GM23338 (cell line): ENCODE measurements around the gene ZNF787. TPM values are rescaled to one million over a fixed set of nuclear protein-coding genes. Genes with fewer than 3 reads are reported as not detected.

Source experiments
- ATAC-seq: fragments of 200-7000 bp; cut with Tn5 transposase; 3 replicates; pipeline ENCODE4 v1.9.1; 2020
- DNase-seq: peaks from one replicate; pipeline ENCODE4 v3.0.0-alpha.2; 2015; ENCODE audit warnings: low spot score
- H2AFZ ChIP-seq: fragments of 200-600 bp; sonication (generic); 2 replicates; pipeline ENCODE4 v1.8.0; 2016; ENCODE audit warnings: antibody characterized with exemption, mild to moderate bottlenecking, moderate library complexity
- H3F3A ChIP-seq: fragments of 200-600 bp; sonication (generic); replicated peaks from 2 replicates; pipeline ENCODE4 v1.8.0; 2017; ENCODE audit warnings: antibody characterized with exemption, mixed run types, low read depth
- H3K27ac ChIP-seq: fragments of 200-600 bp; sonication (generic); 2 replicates; pipeline ENCODE4 v1.6.1; 2016; ENCODE audit warnings: low read depth
- H3K27me3 ChIP-seq: fragments of 200-600 bp; sonication (generic); 2 replicates; pipeline ENCODE4 v1.8.0; 2016; ENCODE audit warnings: mild to moderate bottlenecking, mixed run types, moderate library complexity; ENCODE audit not compliant: insufficient read depth
- H3K36me3 ChIP-seq: fragments of 200-600 bp; sonication (generic); 2 replicates; pipeline ENCODE4 v1.8.0; 2016; ENCODE audit warnings: mild to moderate bottlenecking; ENCODE audit not compliant: insufficient read depth
- H3K4me1 ChIP-seq: fragments of 200-600 bp; sonication (generic); 2 replicates; pipeline ENCODE4 v1.8.0; 2016; ENCODE audit warnings: mild to moderate bottlenecking, moderate library complexity; ENCODE audit not compliant: insufficient read depth
- H3K4me2 ChIP-seq: fragments of 200-600 bp; sonication (generic); 2 replicates; pipeline ENCODE4 v1.7.1; 2017; ENCODE audit warnings: mixed run types
- H3K4me3 ChIP-seq: fragments of 200-600 bp; sonication (generic); 2 replicates; pipeline ENCODE4 v1.6.1; 2016; ENCODE audit warnings: mixed run types
- H3K79me2 ChIP-seq: fragments of 200-600 bp; sonication (generic); replicated peaks from 2 replicates; pipeline ENCODE4 v1.8.0; 2017; ENCODE audit warnings: mild to moderate bottlenecking; ENCODE audit not compliant: insufficient read depth
- H3K9me2 ChIP-seq: fragments of 200-600 bp; sonication (generic); 2 replicates; pipeline ENCODE4 v1.8.0; 2017; ENCODE audit not compliant: insufficient read depth
- H4K20me1 ChIP-seq: fragments of 200-600 bp; sonication (generic); replicated peaks from 2 replicates; pipeline ENCODE4 v1.8.0; 2017; ENCODE audit warnings: mild to moderate bottlenecking; ENCODE audit not compliant: insufficient read depth
- H3K27ac Mint-ChIP-seq: 2 replicates; pipeline ENCODE4 v1.8.0; 2020; ENCODE audit warnings: inconsistent platforms, mild to moderate bottlenecking, moderate library complexity, mixed read lengths
- H3K27me3 Mint-ChIP-seq: 3 replicates; pipeline ENCODE4 v1.8.0; 2022; ENCODE audit warnings: low read depth, mild to moderate bottlenecking, moderate library complexity, mixed read lengths, inconsistent platforms; ENCODE audit not compliant: insufficient read depth, poor library complexity
- H3K36me3 Mint-ChIP-seq: 3 replicates; pipeline ENCODE4 v1.8.0; 2021; ENCODE audit warnings: low read depth, mild to moderate bottlenecking, inconsistent platforms, moderate library complexity, mixed read lengths
- H3K4me1 Mint-ChIP-seq: 3 replicates; pipeline ENCODE4 v1.8.0; 2020; ENCODE audit warnings: mild to moderate bottlenecking, inconsistent platforms, mixed read lengths
- H3K4me3 Mint-ChIP-seq: 3 replicates; pipeline ENCODE4 v1.8.0; 2021; ENCODE audit warnings: moderate library complexity, mild to moderate bottlenecking, inconsistent platforms, mixed read lengths
- H3K9me3 Mint-ChIP-seq: 3 replicates; pipeline ENCODE4 v1.8.0; 2020; ENCODE audit warnings: moderate library complexity, mild to moderate bottlenecking, inconsistent platforms, mixed read lengths
- CREB1 ChIP-seq: fragments of 250-450 bp; sonication (Bioruptor Pico); IDR thresholded peaks from 2 replicates; pipeline ENCODE4 v1.5.0; 2020; ENCODE audit warnings: low read depth, mild to moderate bottlenecking, moderate library complexity
- EZH2phosphoT487 ChIP-seq: fragments of 200-600 bp; sonication (generic); IDR thresholded peaks from one replicate; pipeline ENCODE4 v1.8.1; 2018; ENCODE audit warnings: antibody characterized with exemption; ENCODE audit not compliant: unreplicated experiment
- JUNB ChIP-seq: IDR thresholded peaks from one replicate; pipeline ENCODE4 v1.6.1; 2016; ENCODE audit warnings: antibody characterized with exemption; ENCODE audit not compliant: unreplicated experiment
- NANOG ChIP-seq: IDR thresholded peaks from 2 replicates; pipeline ENCODE4 v1.6.1; 2016; ENCODE audit warnings: antibody characterized with exemption, borderline replicate concordance
- POLR2AphosphoS5 ChIP-seq: IDR thresholded peaks from 2 replicates; pipeline ENCODE4 v1.6.1; 2016; ENCODE audit warnings: antibody characterized with exemption, low read depth
- ZNF114 ChIP-seq: fragments of 250-450 bp; sonication (Bioruptor Pico); IDR thresholded peaks from 2 replicates; pipeline ENCODE4 v1.5.0; 2020; ENCODE audit warnings: mild to moderate bottlenecking, moderate library complexity
- ZNF331 ChIP-seq: fragments of 250-450 bp; sonication (Bioruptor Pico); IDR thresholded peaks from 2 replicates; pipeline ENCODE4 v1.5.0; 2020; ENCODE audit warnings: low read depth, mild to moderate bottlenecking, moderate library complexity
- polyA plus RNA-seq: library from polyadenylated mRNA; unstranded; fragments of >200 nt; fragmentation: Nextera tagmentation; extraction: Ambion mirVana; gene quantifications from 2 replicates; pipeline ENCODE4 v1.2.1, GENCODE V29; 2016
- total RNA-seq: library from RNA; depleted of rRNA; stranded (reverse); fragments of >200 nt; shearing (Covaris generic); gene quantifications from 2 replicates; pipeline ENCODE4 v1.2.3, GENCODE V29; 2014
- TF ChIP-seq, protein P1 (sequence below), 2 experiments: fragments of 200-600 bp in 1 of 2; sonication (generic) in 1 of 2; conservative IDR thresholded peaks; 2 replicates each; pipeline versions ENCODE4 v1.5.1 to v1.6.1; 2016 to 2017; ENCODE audit warnings: antibody characterized with exemption in 2 of 2, low read depth in 2 of 2, mild to moderate bottlenecking in 2 of 2, moderate library complexity in 1 of 2
- TF ChIP-seq, protein P2 (sequence below): IDR thresholded peaks from one replicate; pipeline ENCODE4 v1.6.1; 2018; ENCODE audit warnings: antibody characterized with exemption; ENCODE audit not compliant: unreplicated experiment
- TF ChIP-seq, protein P3 (sequence below): IDR thresholded peaks from 2 replicates; pipeline ENCODE4 v1.6.1; 2016; ENCODE audit warnings: antibody characterized with exemption
- TF ChIP-seq, protein P4 (sequence below): fragments of 250-450 bp; sonication (Bioruptor Pico); IDR thresholded peaks from 2 replicates; pipeline ENCODE4 v1.5.0; 2020; ENCODE audit warnings: mild to moderate bottlenecking, moderate library complexity

Gene ZNF787
- total and polyA plus RNA-seq, 2 experiments from 2014 or later: 12.5 to 44.6 TPM

DNA sequence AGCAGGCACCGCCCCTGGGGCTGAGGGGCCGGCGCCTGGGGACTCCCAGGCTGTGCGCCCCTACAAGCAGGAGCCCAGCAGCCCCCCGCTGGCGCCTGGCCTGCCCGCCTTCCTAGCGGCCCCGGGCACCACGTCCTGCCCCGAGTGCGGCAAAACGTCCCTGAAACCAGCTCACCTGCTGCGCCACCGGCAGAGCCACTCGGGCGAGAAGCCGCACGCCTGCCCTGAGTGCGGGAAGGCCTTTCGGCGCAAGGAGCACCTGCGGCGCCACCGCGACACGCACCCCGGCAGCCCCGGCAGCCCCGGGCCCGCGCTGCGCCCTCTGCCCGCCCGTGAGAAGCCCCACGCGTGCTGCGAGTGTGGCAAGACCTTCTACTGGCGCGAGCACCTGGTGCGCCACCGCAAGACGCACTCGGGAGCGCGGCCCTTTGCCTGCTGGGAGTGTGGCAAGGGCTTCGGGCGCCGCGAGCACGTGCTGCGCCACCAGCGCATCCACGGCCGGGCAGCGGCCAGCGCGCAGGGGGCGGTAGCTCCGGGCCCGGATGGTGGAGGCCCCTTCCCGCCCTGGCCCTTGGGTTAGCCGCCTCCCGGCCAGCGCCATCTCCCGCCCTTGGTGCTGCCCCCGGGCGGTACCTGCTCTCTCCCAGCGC is 38.7 kb upstream of the ZNF787 start:
- no peak overlapping the region for H3K27ac ChIP-seq
- H3K4me3 ChIP-seq: no peak overlapping the region
- H3K4me3 Mint-ChIP-seq: no peak overlapping the region
- no peaks in the 10 kb centered on the region for H3K79me2 ChIP-seq
- H3K9me3 Mint-ChIP-seq: no peaks in the 10 kb centered on the region; the same call in 2 of the 3 replicates
- no peak overlapping the region for H3K27ac Mint-ChIP-seq
- DNase-seq: no peak
- no peak overlapping the region for H2AFZ ChIP-seq
- no peaks in the 10 kb centered on the region for H3K4me1 ChIP-seq
- H3K4me2 ChIP-seq: no peak overlapping the region
- H3K4me1 Mint-ChIP-seq: no peaks in the 10 kb centered on the region
- ATAC-seq: no peak; the same call in 2 of the 3 replicates
- H4K20me1 ChIP-seq: 0 out of 2 replicates have a peak, but pooled peaks cover 6% of the 10 kb centered on the region
- no peaks in the 10 kb centered on the region for H3F3A ChIP-seq
- no peaks in the 10 kb centered on the region for H3K36me3 ChIP-seq
- no peaks in the 10 kb centered on the region for H3K9me2 ChIP-seq
- H3K27me3 Mint-ChIP-seq: peaks cover 1% of the 10 kb centered on the region
- TF ChIP-seq ZNF114 (CRISPR knock-in tag): no peak
- TF ChIP-seq EZH2phosphoT487: no peak
- TF ChIP-seq, protein P1, sequence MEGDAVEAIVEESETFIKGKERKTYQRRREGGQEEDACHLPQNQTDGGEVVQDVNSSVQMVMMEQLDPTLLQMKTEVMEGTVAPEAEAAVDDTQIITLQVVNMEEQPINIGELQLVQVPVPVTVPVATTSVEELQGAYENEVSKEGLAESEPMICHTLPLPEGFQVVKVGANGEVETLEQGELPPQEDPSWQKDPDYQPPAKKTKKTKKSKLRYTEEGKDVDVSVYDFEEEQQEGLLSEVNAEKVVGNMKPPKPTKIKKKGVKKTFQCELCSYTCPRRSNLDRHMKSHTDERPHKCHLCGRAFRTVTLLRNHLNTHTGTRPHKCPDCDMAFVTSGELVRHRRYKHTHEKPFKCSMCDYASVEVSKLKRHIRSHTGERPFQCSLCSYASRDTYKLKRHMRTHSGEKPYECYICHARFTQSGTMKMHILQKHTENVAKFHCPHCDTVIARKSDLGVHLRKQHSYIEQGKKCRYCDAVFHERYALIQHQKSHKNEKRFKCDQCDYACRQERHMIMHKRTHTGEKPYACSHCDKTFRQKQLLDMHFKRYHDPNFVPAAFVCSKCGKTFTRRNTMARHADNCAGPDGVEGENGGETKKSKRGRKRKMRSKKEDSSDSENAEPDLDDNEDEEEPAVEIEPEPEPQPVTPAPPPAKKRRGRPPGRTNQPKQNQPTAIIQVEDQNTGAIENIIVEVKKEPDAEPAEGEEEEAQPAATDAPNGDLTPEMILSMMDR (conservative IDR thresholded peaks at IDR 0.05; ENCODE audit: low read depth in 2 of 2): no peak
- TF ChIP-seq JUNB: no peak
- TF ChIP-seq, protein P2, sequence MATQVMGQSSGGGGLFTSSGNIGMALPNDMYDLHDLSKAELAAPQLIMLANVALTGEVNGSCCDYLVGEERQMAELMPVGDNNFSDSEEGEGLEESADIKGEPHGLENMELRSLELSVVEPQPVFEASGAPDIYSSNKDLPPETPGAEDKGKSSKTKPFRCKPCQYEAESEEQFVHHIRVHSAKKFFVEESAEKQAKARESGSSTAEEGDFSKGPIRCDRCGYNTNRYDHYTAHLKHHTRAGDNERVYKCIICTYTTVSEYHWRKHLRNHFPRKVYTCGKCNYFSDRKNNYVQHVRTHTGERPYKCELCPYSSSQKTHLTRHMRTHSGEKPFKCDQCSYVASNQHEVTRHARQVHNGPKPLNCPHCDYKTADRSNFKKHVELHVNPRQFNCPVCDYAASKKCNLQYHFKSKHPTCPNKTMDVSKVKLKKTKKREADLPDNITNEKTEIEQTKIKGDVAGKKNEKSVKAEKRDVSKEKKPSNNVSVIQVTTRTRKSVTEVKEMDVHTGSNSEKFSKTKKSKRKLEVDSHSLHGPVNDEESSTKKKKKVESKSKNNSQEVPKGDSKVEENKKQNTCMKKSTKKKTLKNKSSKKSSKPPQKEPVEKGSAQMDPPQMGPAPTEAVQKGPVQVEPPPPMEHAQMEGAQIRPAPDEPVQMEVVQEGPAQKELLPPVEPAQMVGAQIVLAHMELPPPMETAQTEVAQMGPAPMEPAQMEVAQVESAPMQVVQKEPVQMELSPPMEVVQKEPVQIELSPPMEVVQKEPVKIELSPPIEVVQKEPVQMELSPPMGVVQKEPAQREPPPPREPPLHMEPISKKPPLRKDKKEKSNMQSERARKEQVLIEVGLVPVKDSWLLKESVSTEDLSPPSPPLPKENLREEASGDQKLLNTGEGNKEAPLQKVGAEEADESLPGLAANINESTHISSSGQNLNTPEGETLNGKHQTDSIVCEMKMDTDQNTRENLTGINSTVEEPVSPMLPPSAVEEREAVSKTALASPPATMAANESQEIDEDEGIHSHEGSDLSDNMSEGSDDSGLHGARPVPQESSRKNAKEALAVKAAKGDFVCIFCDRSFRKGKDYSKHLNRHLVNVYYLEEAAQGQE: no peak
- TF ChIP-seq, protein P3, sequence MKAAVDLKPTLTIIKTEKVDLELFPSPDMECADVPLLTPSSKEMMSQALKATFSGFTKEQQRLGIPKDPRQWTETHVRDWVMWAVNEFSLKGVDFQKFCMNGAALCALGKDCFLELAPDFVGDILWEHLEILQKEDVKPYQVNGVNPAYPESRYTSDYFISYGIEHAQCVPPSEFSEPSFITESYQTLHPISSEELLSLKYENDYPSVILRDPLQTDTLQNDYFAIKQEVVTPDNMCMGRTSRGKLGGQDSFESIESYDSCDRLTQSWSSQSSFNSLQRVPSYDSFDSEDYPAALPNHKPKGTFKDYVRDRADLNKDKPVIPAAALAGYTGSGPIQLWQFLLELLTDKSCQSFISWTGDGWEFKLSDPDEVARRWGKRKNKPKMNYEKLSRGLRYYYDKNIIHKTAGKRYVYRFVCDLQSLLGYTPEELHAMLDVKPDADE: no peak
- TF ChIP-seq ZNF331 (CRISPR knock-in tag): no peak
- TF ChIP-seq POLR2AphosphoS5: no peak
- TF ChIP-seq, protein P4, sequence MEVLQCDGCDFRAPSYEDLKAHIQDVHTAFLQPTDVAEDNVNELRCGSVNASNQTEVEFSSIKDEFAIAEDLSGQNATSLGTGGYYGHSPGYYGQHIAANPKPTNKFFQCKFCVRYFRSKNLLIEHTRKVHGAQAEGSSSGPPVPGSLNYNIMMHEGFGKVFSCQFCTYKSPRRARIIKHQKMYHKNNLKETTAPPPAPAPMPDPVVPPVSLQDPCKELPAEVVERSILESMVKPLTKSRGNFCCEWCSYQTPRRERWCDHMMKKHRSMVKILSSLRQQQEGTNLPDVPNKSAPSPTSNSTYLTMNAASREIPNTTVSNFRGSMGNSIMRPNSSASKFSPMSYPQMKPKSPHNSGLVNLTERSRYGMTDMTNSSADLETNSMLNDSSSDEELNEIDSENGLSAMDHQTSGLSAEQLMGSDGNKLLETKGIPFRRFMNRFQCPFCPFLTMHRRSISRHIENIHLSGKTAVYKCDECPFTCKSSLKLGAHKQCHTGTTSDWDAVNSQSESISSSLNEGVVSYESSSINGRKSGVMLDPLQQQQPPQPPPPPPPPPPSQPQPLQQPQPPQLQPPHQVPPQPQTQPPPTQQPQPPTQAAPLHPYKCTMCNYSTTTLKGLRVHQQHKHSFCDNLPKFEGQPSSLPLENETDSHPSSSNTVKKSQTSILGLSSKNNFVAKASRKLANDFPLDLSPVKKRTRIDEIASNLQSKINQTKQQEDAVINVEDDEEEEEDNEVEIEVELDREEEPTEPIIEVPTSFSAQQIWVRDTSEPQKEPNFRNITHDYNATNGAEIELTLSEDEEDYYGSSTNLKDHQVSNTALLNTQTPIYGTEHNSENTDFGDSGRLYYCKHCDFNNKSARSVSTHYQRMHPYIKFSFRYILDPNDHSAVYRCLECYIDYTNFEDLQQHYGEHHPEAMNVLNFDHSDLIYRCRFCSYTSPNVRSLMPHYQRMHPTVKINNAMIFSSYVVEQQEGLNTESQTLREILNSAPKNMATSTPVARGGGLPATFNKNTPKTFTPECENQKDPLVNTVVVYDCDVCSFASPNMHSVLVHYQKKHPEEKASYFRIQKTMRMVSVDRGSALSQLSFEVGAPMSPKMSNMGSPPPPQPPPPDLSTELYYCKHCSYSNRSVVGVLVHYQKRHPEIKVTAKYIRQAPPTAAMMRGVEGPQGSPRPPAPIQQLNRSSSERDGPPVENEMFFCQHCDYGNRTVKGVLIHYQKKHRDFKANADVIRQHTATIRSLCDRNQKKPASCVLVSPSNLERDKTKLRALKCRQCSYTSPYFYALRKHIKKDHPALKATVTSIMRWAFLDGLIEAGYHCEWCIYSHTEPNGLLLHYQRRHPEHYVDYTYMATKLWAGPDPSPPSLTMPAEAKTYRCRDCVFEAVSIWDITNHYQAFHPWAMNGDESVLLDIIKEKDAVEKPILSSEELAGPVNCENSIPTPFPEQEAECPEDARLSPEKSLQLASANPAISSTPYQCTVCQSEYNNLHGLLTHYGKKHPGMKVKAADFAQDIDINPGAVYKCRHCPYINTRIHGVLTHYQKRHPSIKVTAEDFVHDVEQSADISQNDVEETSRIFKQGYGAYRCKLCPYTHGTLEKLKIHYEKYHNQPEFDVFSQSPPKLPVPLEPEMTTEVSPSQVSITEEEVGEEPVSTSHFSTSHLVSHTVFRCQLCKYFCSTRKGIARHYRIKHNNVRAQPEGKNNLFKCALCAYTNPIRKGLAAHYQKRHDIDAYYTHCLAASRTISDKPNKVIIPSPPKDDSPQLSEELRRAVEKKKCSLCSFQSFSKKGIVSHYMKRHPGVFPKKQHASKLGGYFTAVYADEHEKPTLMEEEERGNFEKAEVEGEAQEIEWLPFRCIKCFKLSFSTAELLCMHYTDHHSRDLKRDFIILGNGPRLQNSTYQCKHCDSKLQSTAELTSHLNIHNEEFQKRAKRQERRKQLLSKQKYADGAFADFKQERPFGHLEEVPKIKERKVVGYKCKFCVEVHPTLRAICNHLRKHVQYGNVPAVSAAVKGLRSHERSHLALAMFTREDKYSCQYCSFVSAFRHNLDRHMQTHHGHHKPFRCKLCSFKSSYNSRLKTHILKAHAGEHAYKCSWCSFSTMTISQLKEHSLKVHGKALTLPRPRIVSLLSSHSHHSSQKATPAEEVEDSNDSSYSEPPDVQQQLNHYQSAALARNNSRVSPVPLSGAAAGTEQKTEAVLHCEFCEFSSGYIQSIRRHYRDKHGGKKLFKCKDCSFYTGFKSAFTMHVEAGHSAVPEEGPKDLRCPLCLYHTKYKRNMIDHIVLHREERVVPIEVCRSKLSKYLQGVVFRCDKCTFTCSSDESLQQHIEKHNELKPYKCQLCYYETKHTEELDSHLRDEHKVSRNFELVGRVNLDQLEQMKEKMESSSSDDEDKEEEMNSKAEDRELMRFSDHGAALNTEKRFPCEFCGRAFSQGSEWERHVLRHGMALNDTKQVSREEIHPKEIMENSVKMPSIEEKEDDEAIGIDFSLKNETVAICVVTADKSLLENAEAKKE (CRISPR knock-in tag): no peak
- TF ChIP-seq CREB1 (CRISPR knock-in tag): no peak
- no peak for TF ChIP-seq NANOG
- H3K36me3 Mint-ChIP-seq: peaks cover 25% of the 10 kb centered on the region
- no peaks in the 10 kb centered on the region for H3K27me3 ChIP-seq
